SU-DHL-6 (cell line): Measurements from ENCODE around the gene CLEC16A.

Experiments used
- H2AFZ ChIP-seq: fragments of 200-600 bp; sonication (generic); 2 replicates; pipeline ENCODE4 v1.6.1; 2014; ENCODE audit warnings: low read depth, mild to moderate bottlenecking, moderate library complexity, mixed read lengths, antibody characterized with exemption, low read length; ENCODE audit not compliant: severe bottlenecking
- H3F3A ChIP-seq: fragments of 200-600 bp; shearing (Covaris generic); 2 replicates; pipeline ENCODE4 v1.6.0; 2016; ENCODE audit warnings: antibody characterized with exemption, mild to moderate bottlenecking; ENCODE audit not compliant: insufficient read depth
- H3K27ac ChIP-seq: fragments of 200-600 bp; sonication (generic); 2 replicates; pipeline ENCODE4 v1.5.1; 2016; ENCODE audit warnings: low read depth, mild to moderate bottlenecking, low read length, moderate library complexity, mixed read lengths
- H3K27me3 ChIP-seq: fragments of 200-600 bp; sonication (generic), shearing (Covaris generic); 2 replicates; pipeline ENCODE4 v1.6.0; 2014; ENCODE audit warnings: mild to moderate bottlenecking, low read length
- H3K36me3 ChIP-seq: fragments of 200-600 bp; sonication (generic); 2 replicates; pipeline ENCODE4 v1.6.1; 2014; ENCODE audit warnings: mild to moderate bottlenecking, low read length, mixed read lengths
- H3K4me2 ChIP-seq: fragments of 300-600, 200-600 bp; shearing (Covaris generic), sonication (generic); 2 replicates; pipeline ENCODE4 v1.6.0; 2014; ENCODE audit warnings: low read length, low read depth, mild to moderate bottlenecking; ENCODE audit not compliant: poor library complexity, severe bottlenecking
- H3K4me3 ChIP-seq: fragments of 200-600 bp; sonication (generic); 2 replicates; pipeline ENCODE4 v1.5.1; 2014; ENCODE audit warnings: antibody characterized with exemption, low read length, mild to moderate bottlenecking, mixed read lengths; ENCODE audit not compliant: insufficient read depth, poor library complexity, severe bottlenecking
- H3K79me2 ChIP-seq: fragments of 200-600 bp; sonication (generic); 2 replicates; pipeline ENCODE4 v1.6.1; 2014; ENCODE audit warnings: mild to moderate bottlenecking, low read length, moderate library complexity; ENCODE audit not compliant: insufficient read depth
- H3K9ac ChIP-seq: fragments of 200-600 bp; sonication (generic); 2 replicates; pipeline ENCODE4 v1.7.0; 2014; ENCODE audit warnings: mild to moderate bottlenecking, low read length
- H3K9me2 ChIP-seq: fragments of 200-600 bp; sonication (generic); replicated peaks from 2 replicates; pipeline ENCODE4 v1.6.1; 2014; ENCODE audit warnings: low read length; ENCODE audit not compliant: insufficient read depth
- H3K9me3 ChIP-seq: fragments of 200-600 bp; sonication (generic); 2 replicates; pipeline ENCODE4 v1.6.1; 2014; ENCODE audit warnings: low read length, mixed read lengths; ENCODE audit not compliant: insufficient read depth
- H4K20me1 ChIP-seq: fragments of 200-600 bp; sonication (generic); 2 replicates; pipeline ENCODE4 v1.6.1; 2014; ENCODE audit warnings: low read depth, mild to moderate bottlenecking, antibody characterized with exemption, low read length, moderate library complexity, mixed read lengths
- CTCF ChIP-seq: fragments of 200-600 bp; sonication (generic); IDR thresholded peaks from one replicate; pipeline ENCODE4 v1.5.1; 2017; ENCODE audit warnings: antibody characterized with exemption, mild to moderate bottlenecking, low read length, moderate library complexity; ENCODE audit not compliant: insufficient read depth, poor library complexity, severe bottlenecking
- EZH2phosphoT487 ChIP-seq: fragments of 200-600 bp; sonication (generic), shearing (Covaris generic); conservative IDR thresholded peaks from 2 replicates; pipeline ENCODE4 v1.6.1; 2018; ENCODE audit warnings: mild to moderate bottlenecking, antibody characterized with exemption, low read length, moderate library complexity, mixed read lengths

The CLEC16A gene

GRCh38 chr16:11039726-11040125 lies 95.4 kb downstream of the CLEC16A start:
- no peaks in the 10 kb centered on the region for H3K9me3 ChIP-seq
- no peak overlapping the region for H2AFZ ChIP-seq
- H3K9me2 ChIP-seq: no peaks in the 10 kb centered on the region
- no peaks in the 10 kb centered on the region for H3F3A ChIP-seq
- H3K79me2 ChIP-seq: no peaks in the 10 kb centered on the region
- no peaks in the 10 kb centered on the region for H4K20me1 ChIP-seq
- TF ChIP-seq EZH2phosphoT487 (no peak), CTCF (no peak)
- no peaks in the 10 kb centered on the region for H3K27me3 ChIP-seq
- no peak overlapping the region for H3K4me3 ChIP-seq
- H3K27ac ChIP-seq: no peak overlapping the region
- no peak overlapping the region for H3K9ac ChIP-seq
- no peak overlapping the region for H3K4me2 ChIP-seq
- 0 out of 2 replicates have a peak, but pooled peaks cover 4% of the 10 kb centered on the region for H3K36me3 ChIP-seq

- Histone ChIP-seq H3K79me2 (no peaks in the 10 kb centered on the region), H3K36me3 (0 out of 2 replicates have a peak, but pooled peaks cover 4% of the 10 kb centered on the region), H3K9me3 (no peaks in the 10 kb centered on the region), H3K4me3 (no peak overlapping the region), H3K27me3 (no peaks in the 10 kb centered on the region), H2AFZ (no peak overlapping the region), H4K20me1 (no peaks in the 10 kb centered on the region), H3K27ac (no peak overlapping the region), H3F3A (no peaks in the 10 kb centered on the region), H3K9ac (no peak overlapping the region), H3K9me2 (no peaks in the 10 kb centered on the region), H3K4me2 (no peak overlapping the region)
- TF ChIP-seq EZH2phosphoT487 (no peak), CTCF (no peak)
Measured at GRCh38 chr16:11042191-11042590, 97.8 kb downstream of the CLEC16A start.

GRCh38 chr16:11045441-11045840 lies 101.1 kb downstream of the CLEC16A start:
- no peaks in the 10 kb centered on the region for H3F3A ChIP-seq
- TF ChIP-seq CTCF: no peak
- TF ChIP-seq EZH2phosphoT487: no peak
- no peaks in the 10 kb centered on the region for H3K9me3 ChIP-seq
- no peaks in the 10 kb centered on the region for H3K27me3 ChIP-seq
- 0 out of 2 replicates have a peak, but pooled peaks cover 4% of the 10 kb centered on the region for H3K36me3 ChIP-seq
- H3K27ac ChIP-seq: no peak overlapping the region
- no peaks in the 10 kb centered on the region for H4K20me1 ChIP-seq
- no peak overlapping the region for H2AFZ ChIP-seq
- no peak overlapping the region for H3K4me2 ChIP-seq
- no peaks in the 10 kb centered on the region for H3K9me2 ChIP-seq
- H3K79me2 ChIP-seq: no peaks in the 10 kb centered on the region
- no peak overlapping the region for H3K9ac ChIP-seq
- no peak overlapping the region for H3K4me3 ChIP-seq

- Histone ChIP-seq H3K4me2 (no peak overlapping the region), H3K9ac (no peak overlapping the region), H2AFZ (no peak overlapping the region), H3K27ac (no peak overlapping the region), H3K9me2 (no peaks in the 10 kb centered on the region), H3F3A (no peaks in the 10 kb centered on the region), H3K4me3 (no peak overlapping the region), H4K20me1 (no peaks in the 10 kb centered on the region), H3K79me2 (no peaks in the 10 kb centered on the region), H3K36me3 (0 out of 2 replicates have a peak, but pooled peaks cover 4% of the 10 kb centered on the region), H3K9me3 (no peaks in the 10 kb centered on the region), H3K27me3 (no peaks in the 10 kb centered on the region)
- TF ChIP-seq CTCF (no peak), EZH2phosphoT487 (no peak)
Measured at GRCh38 chr16:11045846-11046245, 101.5 kb downstream of the CLEC16A start.
